ENCODE data around the gene RUNDC3A.
A peak's percentile ranks its signal among the peaks of the same experiment; 100 is the strongest.
"Not testable (repeated sequence)": the region's sequence is repeated elsewhere in the genome, so short reads cannot be mapped to it uniquely, and the experiment has no call there.

The RUNDC3A gene

DNA sequence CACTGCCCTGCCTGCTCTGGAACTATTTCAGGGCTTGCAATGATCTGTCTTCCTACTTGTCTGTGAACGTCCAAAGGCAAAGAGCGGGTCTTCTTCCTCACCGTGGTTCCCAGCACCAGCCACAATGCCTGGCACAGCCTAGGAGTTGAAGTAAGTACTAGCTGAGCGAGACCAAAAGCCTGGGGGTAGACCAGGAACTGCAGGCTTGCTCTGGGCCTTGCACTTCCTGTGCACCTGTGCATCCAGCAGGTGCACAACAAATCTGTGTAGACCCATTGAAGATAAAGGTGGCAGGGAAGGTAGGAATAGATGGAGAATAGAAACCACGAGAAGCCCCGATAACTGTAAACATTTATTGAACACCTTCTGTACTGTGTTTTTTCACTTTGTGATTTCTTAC lies 50.6 kb downstream of the RUNDC3A start:
- DNase-seq (ENCODE audit: low read depth), result no peak

DNA sequence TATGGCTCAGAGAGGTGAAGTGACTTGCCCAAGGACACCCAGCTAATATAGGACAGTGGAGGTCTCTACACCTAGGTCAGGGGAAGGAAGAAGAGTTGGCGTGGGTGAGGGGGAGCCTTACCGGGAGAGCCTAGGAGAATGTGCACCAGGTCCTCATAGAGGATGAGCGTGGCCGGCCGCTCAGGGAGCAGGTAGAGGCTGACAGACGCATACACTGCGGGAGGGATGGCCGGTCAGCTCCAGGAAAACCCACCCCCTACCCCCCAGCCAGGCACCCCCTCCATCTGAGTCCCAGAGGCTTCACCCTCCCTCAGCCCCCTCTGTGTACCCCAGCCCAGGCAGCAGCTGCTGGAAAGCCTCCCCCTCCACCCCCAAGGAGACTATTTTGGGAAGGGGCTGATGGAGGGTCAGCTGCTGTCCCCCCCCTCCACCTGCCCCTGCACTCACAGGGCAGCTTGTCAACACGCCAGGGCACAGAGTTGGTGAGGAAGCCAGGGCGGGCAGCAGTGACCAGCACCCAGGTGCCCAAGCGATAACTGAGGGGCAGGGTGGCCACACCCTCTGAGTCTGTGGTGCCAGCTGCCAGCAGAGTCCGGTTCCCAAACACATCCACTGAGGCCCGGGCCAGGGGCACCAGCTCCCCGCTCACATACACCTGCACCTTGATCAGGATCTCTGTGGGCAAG lies 51.2 kb downstream of the RUNDC3A start:
- DNase-seq (ENCODE audit: low read depth), result no peak

- DNase-seq (ENCODE audit: low read depth), result no peak
Observed at GRCh38 chr17:44360144-44360533, 51.7 kb downstream of the RUNDC3A start.

- DNase-seq (ENCODE audit: low read depth), result peak; percentile 27
Observed at GRCh38 chr17:44360826-44361225, 52.4 kb downstream of the RUNDC3A start.

DNA sequence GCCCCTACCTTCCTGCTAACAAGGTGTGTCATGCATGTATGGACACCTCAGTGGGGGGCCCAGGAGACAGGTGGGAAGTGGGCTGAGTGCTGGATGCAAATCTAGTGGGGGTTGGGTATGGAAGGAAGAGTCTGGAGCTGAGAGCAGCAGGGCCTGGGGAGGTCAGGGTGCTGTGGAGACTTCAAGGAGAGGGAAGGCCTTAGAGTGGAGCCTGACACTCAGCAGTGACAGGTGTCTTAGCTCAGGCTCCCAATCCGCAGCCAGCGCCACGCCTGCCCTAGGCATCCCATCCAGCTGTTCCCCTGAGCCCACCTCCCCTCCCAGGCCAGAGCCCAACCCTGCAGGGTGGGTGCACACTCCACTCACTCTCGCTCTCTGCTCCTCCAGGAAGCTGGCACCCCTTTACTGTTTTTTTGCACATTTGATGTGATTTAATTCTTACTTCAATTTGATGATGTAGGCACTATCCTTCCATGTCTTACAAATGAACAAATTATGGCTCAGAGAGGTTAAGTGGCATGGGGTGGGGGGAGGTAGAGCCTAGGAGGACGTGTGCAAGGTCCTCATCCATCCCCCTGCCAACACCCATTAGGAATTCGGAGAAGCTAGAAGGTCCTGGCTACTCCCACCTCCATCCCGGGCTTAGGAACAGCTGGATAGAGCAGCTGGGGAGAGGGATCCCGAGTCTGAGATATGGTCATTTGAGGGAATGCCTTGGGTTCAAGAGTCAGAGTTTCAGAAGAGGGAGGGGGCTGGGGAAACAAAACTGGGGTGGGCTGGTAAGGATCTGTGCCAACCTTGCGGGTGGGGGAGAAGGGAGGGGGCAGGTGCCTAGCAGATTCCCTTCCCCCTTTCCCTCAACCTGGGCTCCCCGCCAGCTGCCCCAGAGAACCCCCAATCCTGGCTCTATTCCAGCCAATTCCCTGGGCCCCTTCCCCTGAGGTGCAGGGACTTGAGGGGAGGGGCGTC lies 53.2 kb downstream of the RUNDC3A start:
- DNase-seq (ENCODE audit: low read depth), result no peak

- DNase-seq (ENCODE audit: low read depth), result no peak
Observed at GRCh38 chr17:44362459-44362948, 54.1 kb downstream of the RUNDC3A start.

DNA sequence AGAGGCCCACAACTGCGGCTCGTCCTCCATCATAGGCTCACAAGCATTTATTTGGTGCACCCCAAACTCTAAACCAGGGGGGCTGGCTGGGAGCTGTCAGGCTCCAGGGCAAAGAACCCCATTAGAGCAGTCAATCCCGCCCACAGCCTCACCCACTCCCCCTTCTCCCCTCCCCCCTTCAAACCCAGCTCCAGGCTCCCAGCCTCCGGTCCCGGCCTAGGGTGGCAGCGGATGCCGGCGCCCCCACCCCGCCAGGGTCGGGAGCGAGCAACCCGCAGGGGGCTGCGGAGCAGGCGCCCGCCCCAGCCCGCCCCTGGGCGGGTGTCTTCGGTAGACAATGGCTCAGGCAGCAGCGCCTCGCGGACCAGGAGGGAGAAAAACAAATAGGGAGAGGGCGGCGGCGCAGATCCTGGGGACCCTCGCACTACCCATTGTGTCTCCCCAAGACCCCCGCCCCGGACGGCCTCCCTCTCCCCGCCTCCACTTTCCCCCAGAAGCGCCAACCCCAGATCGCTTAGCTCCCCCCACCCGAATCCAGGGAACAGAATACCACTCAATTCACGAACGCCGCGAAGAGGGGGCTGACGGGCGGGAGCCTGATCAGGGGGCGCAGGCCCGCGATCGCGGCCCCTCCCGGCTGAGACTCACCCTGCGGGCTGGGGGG lies 54.7 kb downstream of the RUNDC3A start:
- no peak for DNase-seq (ENCODE audit: low read depth)

DNA sequence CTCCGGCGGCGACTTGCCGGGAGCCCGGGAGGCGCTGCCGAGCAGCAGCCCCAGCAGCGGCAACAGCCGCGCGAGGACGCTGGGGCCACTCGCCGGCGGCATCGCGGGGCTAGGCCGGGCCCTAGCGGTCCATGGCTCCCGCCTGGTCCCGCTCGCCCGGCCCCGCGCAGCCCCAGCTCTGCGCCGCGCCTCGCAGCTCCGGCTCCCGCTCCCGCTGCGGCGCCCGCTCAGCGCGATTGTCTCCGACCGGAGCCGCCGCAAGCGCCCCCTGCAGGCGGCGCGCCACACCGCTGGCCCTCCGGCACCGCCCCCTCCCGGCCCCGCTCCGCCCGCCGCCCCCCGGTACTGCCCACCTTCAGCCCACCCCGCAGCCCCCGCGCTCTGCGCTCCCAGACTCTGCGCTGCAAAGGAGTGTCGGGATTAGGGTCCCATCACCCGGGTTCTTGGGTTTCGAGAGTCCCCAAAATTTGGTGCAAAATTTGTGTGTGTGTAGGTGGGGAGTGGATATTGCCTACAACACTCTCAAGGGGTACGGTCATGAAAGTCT lies 55.3 kb downstream of the RUNDC3A start, which contains the start of gene FAM171A2:
Gene FAM171A2, minus strand, starts transcription at position 241 of the 547 bp plus-strand sequence. Its CDS starts 139 bp downstream, at position 102.
- no peak for DNase-seq (ENCODE audit: low read depth)

DNA sequence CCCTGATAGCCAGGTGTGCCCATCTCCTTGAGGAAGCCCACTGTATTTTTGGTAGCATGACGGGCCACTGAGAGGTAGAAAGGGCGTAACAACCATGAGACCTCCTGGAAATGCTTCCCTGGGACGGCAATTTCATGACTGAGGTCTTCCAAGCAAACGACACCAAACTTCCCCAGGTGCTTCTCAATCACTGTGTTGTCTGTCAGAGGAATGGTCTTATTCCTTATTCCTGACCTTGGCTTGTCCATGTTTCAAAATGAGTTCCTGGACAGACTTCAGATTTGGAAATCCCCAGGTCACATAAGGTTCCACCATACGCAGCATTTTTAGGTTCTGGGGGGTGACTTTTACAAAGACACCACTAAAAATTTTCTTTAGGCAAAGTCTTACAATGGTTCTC lies 56.6 kb downstream of the RUNDC3A start:
- not testable (repeated sequence) for DNase-seq (ENCODE audit: low read depth)

DNA sequence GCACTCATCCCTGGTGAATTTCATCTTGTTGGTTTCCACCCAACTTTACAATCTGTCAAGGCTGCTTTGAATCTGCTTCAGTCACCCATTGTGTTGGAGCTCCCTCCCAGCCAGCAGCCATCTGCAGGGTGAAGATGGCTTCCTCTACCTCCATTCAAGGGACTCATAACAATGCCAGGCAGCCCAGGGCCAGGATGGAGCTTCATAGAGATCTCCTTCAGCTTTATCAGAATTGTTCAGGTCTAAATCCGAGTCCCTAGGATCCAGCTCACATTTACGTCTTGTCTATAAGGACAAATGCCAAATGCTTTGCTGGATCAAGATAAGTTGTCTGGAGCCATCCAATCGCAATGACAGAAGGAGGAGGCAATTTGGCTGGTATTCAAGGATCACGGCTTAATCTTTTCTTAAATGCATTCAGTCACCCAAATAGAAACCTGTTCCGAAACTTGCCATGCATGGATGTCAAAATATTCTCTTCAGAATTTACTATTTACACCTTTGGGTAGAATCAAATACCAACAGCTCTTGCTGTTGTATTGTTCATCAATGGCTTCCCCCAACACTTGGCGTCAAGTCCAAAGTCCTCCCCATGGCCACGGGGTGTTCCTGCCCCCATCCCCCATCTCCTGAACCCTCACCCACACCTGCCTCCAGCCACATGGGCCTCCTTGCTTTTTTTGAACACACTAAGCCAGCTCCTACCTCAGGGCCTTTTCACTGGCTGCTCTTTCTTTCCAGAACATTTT lies 59.0 kb downstream of the RUNDC3A start:
- no peak for DNase-seq (ENCODE audit: low read depth)
